PFSK-1 (cell line): ENCODE measurements around the gene MSL1.

Source experiments
- FOXP2 ChIP-seq: optimal IDR thresholded peaks from 2 replicates; pipeline ENCODE3; 2011; ENCODE audit warnings: borderline replicate concordance, control low read depth, inconsistent platforms; ENCODE audit not compliant: insufficient read depth; ENCODE audit errors: extremely low read length, extremely low read depth
- POLR2AphosphoS5 ChIP-seq: IDR thresholded peaks from 2 replicates; pipeline ENCODE4 v1.6.1; 2012; ENCODE audit warnings: low read depth, mild to moderate bottlenecking, control low read depth, low read length, moderate library complexity
- SIN3A ChIP-seq: IDR thresholded peaks from 2 replicates; pipeline ENCODE4 v1.6.1; 2012; ENCODE audit warnings: mild to moderate bottlenecking, low read length, moderate library complexity, borderline replicate concordance; ENCODE audit not compliant: insufficient read depth
- TAF1 ChIP-seq: IDR thresholded peaks from 2 replicates; pipeline ENCODE4 v1.6.1; 2012; ENCODE audit warnings: low read length, control low read depth, borderline replicate concordance; ENCODE audit not compliant: insufficient read depth
- TF ChIP-seq, protein P1 (sequence below), 2 experiments: IDR thresholded peaks; 2 replicates each; pipeline versions ENCODE4 v1.6.1 to v1.8.0; 2011 to 2012; ENCODE audit warnings: low read depth in 2 of 2, low read length in 2 of 2, control low read depth in 1 of 2, inconsistent platforms in 1 of 2, mild to moderate bottlenecking in 1 of 2, moderate library complexity in 1 of 2; ENCODE audit not compliant: insufficient read depth in 1 of 2

MSL1 gene

DNA sequence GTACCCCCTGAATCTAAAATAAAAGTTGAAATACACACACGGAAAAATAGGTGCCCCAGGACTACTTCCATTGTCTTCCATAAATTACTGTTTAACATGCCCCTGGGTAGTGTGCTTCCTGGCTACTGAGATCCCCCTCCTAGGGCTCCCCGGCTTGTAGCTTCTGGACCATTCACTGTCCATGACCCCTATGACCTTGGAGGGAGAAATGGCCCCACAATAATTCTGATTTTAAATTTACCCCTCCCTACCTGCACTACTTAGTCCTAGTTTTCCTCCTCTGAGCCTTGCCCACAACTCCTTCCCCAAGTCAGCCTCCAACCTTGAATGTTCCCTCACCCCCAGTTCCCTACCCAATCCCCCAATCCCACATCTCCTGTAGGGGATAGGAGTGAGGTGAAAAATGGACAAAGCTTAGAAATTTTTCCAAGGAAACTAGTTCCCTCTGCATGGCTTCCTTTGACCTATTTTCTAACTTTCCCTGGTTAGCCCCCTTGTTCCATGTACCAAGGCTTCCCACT lies 9.5 kb upstream of the MSL1 start:
- TF ChIP-seq, protein P1, sequence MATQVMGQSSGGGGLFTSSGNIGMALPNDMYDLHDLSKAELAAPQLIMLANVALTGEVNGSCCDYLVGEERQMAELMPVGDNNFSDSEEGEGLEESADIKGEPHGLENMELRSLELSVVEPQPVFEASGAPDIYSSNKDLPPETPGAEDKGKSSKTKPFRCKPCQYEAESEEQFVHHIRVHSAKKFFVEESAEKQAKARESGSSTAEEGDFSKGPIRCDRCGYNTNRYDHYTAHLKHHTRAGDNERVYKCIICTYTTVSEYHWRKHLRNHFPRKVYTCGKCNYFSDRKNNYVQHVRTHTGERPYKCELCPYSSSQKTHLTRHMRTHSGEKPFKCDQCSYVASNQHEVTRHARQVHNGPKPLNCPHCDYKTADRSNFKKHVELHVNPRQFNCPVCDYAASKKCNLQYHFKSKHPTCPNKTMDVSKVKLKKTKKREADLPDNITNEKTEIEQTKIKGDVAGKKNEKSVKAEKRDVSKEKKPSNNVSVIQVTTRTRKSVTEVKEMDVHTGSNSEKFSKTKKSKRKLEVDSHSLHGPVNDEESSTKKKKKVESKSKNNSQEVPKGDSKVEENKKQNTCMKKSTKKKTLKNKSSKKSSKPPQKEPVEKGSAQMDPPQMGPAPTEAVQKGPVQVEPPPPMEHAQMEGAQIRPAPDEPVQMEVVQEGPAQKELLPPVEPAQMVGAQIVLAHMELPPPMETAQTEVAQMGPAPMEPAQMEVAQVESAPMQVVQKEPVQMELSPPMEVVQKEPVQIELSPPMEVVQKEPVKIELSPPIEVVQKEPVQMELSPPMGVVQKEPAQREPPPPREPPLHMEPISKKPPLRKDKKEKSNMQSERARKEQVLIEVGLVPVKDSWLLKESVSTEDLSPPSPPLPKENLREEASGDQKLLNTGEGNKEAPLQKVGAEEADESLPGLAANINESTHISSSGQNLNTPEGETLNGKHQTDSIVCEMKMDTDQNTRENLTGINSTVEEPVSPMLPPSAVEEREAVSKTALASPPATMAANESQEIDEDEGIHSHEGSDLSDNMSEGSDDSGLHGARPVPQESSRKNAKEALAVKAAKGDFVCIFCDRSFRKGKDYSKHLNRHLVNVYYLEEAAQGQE (IDR thresholded peaks at IDR 0.05; ENCODE audit: insufficient read depth in 1 of 2, low read depth in 2 of 2, low read length in 2 of 2), result no peak
- no peak for TF ChIP-seq TAF1
- no peak for TF ChIP-seq SIN3A
- TF ChIP-seq POLR2AphosphoS5, result no peak
- no peak for TF ChIP-seq FOXP2

DNA sequence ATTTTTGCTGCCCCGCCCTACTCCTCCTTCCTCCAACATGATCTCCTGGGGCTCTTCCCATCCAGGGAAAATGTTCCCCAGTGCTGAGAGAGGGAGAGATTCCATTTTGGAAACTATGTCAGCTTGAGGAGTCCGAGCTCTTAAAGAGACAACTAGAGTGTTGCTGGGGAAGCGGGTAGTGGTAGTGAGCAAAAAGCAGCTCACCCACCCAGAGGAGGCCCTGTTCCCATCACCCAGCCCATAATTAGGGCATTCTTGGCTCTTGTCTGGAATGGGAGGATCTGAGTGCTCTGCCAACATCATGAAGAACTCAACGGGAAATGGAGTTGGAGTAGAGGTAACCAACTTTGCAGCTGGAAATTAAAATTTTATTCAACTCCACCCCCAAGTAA lies 9.1 kb upstream of the MSL1 start:
- TF ChIP-seq FOXP2 (no peak), POLR2AphosphoS5 (no peak), SIN3A (no peak), TAF1 (no peak)
- TF ChIP-seq, protein P1 (IDR thresholded peaks at IDR 0.05; ENCODE audit: insufficient read depth in 1 of 2, low read depth in 2 of 2, low read length in 2 of 2), result no peak

DNA sequence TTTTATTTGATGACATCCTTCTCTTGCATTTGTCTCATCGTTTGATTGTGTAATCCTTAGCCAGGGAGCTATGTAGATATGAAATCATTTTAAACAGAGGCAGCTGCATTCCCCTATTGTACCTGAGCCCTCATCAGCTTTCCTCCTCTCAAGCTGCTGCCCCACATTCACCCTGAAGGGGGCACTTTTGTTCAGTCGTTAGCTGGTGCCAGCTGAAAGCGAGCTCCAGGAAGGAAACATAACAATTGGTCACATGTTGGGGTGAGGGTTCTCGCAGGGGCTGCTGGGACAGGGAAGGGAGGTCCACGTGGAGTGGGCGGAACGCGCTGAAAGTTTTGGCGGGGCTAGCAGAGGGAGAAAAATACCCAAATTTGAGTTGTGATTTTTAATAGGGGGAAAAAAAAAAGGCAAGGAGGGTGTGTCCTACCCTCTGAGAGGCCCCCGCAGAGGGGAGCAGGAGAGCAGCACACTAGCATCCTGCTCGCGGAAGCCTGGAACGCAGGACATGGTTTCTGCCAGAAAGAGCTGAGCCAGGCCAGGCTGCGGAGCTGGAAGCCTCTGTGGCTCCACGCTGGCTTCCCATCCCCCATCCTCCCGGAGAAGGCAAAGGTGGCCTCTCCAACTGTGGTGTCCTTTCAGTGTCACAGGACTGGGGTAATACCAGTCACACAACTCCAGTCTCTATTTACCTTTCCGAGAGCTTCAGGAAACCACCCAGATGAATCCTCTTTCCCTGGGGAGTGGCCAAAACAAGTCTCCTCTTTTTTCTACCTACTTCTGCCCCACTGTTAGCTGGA lies 8.5 kb upstream of the MSL1 start:
- TF ChIP-seq SIN3A, result peak; percentile 97
- peak; percentile 61 for TF ChIP-seq FOXP2
- TF ChIP-seq, protein P1 (IDR thresholded peaks at IDR 0.05; ENCODE audit: insufficient read depth in 1 of 2, low read depth in 2 of 2, low read length in 2 of 2), result peak in 1 of 2 experiments; percentile 43; a peak in 1 of 4 replicates
- TF ChIP-seq TAF1, result peak; percentile 89; the same call in 1 of the 2 replicates
- TF ChIP-seq POLR2AphosphoS5, result peak; percentile 85

DNA sequence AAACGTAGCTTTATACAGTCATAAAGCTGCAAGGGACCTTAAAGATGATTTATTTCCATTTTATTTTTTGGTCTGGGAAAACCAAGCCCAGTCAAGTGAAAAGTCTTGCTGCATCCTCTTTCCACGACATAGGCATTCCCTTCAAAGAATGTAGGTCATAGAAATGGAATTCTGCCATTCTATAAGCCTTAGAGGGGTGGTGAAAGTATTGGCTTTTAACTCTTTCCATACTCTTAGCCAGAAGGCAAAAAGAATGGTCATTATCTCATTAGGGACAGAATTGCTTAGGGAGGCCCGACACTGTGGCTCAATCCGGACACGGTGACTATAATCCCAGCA lies 7.9 kb upstream of the MSL1 start:
- TF ChIP-seq POLR2AphosphoS5 (no peak), SIN3A (no peak), FOXP2 (no peak), TAF1 (no peak)
- TF ChIP-seq, protein P1 (IDR thresholded peaks at IDR 0.05; ENCODE audit: insufficient read depth in 1 of 2, low read depth in 2 of 2, low read length in 2 of 2), result no peak
